Gastrocnemius medialis (tissue), 4 donors: ENCODE data around the gene INPP5F. TPM values are rescaled to one million over a fixed set of nuclear protein-coding genes. Genes with fewer than 3 reads are reported as not detected.

Source experiments
- ATAC-seq, 2 donors: fragments of 150-250 bp; one replicate each; pipeline ENCODE4 v1.9.1; 2016
- DNase-seq, 2 donors: peaks; one replicate each; pipeline ENCODE4 v3.0.0-alpha.2; 2019
- H3K27ac ChIP-seq, 4 donors: fragments of 200-600 bp; sonication (generic); 1 replicate in 1 of 4; 2 replicates in 3 of 4; pipeline ENCODE4 v1.5.1; 2016 to 2018; ENCODE audit warnings: mild to moderate bottlenecking in 2 of 4, moderate library complexity in 1 of 4
- H3K27me3 ChIP-seq, 3 donors: fragments of 200-600 bp; sonication (generic) in 2 of 3; 1 replicate in 1 of 3; 2 replicates in 2 of 3; pipeline versions ENCODE4 v1.5.1 to v1.6.0; 2016 to 2019; ENCODE audit warnings: mild to moderate bottlenecking in 1 of 3, moderate library complexity in 1 of 3
- H3K36me3 ChIP-seq, 2 donors: fragments of 200-600 bp; sonication (generic) in 1 of 2; one replicate each; pipeline ENCODE4 v1.5.1; 2017 to 2018
- H3K4me1 ChIP-seq, 2 donors: fragments of 200-600 bp; sonication (generic) in 1 of 2; one replicate each; pipeline ENCODE4 v1.5.1; 2016 to 2017; ENCODE audit warnings: mild to moderate bottlenecking in 2 of 2
- H3K4me3 ChIP-seq, 4 donors: fragments of 200-600 bp; sonication (generic) in 3 of 4; 1 replicate in 1 of 4; 2 replicates in 3 of 4; pipeline ENCODE4 v1.5.1; 2016 to 2019; ENCODE audit warnings: mild to moderate bottlenecking in 2 of 4
- H3K9me3 ChIP-seq, 3 donors: fragments of 200-600 bp; sonication (generic) in 2 of 3; 1 replicate in 1 of 3; 2 replicates in 2 of 3; pipeline ENCODE4 v1.5.1; 2016 to 2019
- CTCF ChIP-seq, 5 experiments: fragments of 450-650 bp in 3 of 5; fragments of 200-600 bp in 2 of 5; sonication (generic) in 2 of 5; IDR thresholded peaks in 4 of 5; conservative IDR thresholded peaks in 1 of 5; 1 replicate in 4 of 5; 2 replicates in 1 of 5; pipeline ENCODE4 v1.5.1; 2016 to 2019; ENCODE audit warnings: antibody characterized with exemption in 5 of 5, mild to moderate bottlenecking in 3 of 5, moderate library complexity in 3 of 5
- POLR2A ChIP-seq, 2 donors: fragments of 450-650 bp; IDR thresholded peaks; one replicate each; pipeline ENCODE4 v1.6.1; 2017; ENCODE audit warnings: antibody characterized with exemption in 2 of 2, mild to moderate bottlenecking in 2 of 2, moderate library complexity in 2 of 2
- in situ Hi-C, 4 donors: fragments of 200-750 bp; cut with MboI; loops; one replicate each; pipeline versions ENCODE4 v1.15.0 to v1.8.0; 2017; ENCODE audit warnings: low sequenced_read_pairs in 4 of 4
- intact Hi-C: fragments of 100-400 bp; cut with DNase I; formaldehyde crosslinking; loops from one replicate; pipeline ENCODE4 v1.15.1; 2023; ENCODE audit warnings: low total_unique reads
- total RNA-seq, 4 donors: library from RNA; depleted of rRNA; stranded (reverse); fragments of >200 nt; gene quantifications; one replicate each; pipeline versions ENCODE4 v1.1.0 to v1.2.3, GENCODE V29; 2016

The INPP5F gene
- total RNA-seq, 4 donors from 2014 or later = 8.7 to 11.6 (median 10.5) TPM

GRCh38 chr10:119679480-119679829 is 46.4 kb upstream of the INPP5F start:
- H3K4me3 ChIP-seq = no peak overlapping the region
- peak overlapping the region; percentile 87 to 99 (median 97) for H3K27ac ChIP-seq
- peaks cover 0 to 34% of the 10 kb centered on the region in 2 donors for H3K36me3 ChIP-seq
- TF ChIP-seq CTCF (IDR thresholded peaks at IDR 0.05 in 4 of 5, conservative IDR thresholded peaks at IDR 0.05 in 1 of 5) (no peak), POLR2A (IDR thresholded peaks at IDR 0.05) (no peak)
- H3K27me3 ChIP-seq = no peaks in the 10 kb centered on the region
- no peaks in the 10 kb centered on the region for H3K9me3 ChIP-seq
- no peak for DNase-seq
- H3K4me1 ChIP-seq = peaks cover 68 to 80% of the 10 kb centered on the region in 2 donors
- in situ Hi-C loops = loop anchor here in 1 of 4 donors (25.0 kb wide), 1 partner anchor 183 kb away; the partner anchor contains the start of gene MCMBP
- intact Hi-C loops = no loop called here
- ATAC-seq = no peak

- DNase-seq (peak in 1 of 2 donors; percentile 56), ATAC-seq (peak; percentile 4 to 5)
- Histone ChIP-seq H3K36me3 (peaks cover 0 to 29% of the 10 kb centered on the region in 2 donors), H3K4me3 (no peak overlapping the region), H3K4me1 (peaks cover 68 to 74% of the 10 kb centered on the region in 2 donors), H3K27ac (peak overlapping the region; percentile 87 to 99 (median 97)), H3K27me3 (no peaks in the 10 kb centered on the region), H3K9me3 (no peaks in the 10 kb centered on the region)
- intact Hi-C loops (loop anchor here (1.0 kb wide), 1 partner anchor 12 kb away; no protein-coding TSS in a partner anchor), in situ Hi-C loops (loop anchor here in 2 of 4 donors (10.0 to 25.0 kb wide), 2 partner anchors 75 to 182 kb away; partner anchors contain the start of gene MCMBP (in 1 of the 2))
- TF ChIP-seq CTCF (IDR thresholded peaks at IDR 0.05 in 4 of 5, conservative IDR thresholded peaks at IDR 0.05 in 1 of 5) = no peak
- TF ChIP-seq POLR2A (IDR thresholded peaks at IDR 0.05) = no peak
These were observed 45.8 kb upstream of the INPP5F start for GRCh38 chr10:119680050-119680449.

- DNase-seq (peak; percentile 56 to 88), ATAC-seq (peak; percentile 43 to 49)
- H3K36me3 ChIP-seq = peaks cover 0 to 25% of the 10 kb centered on the region in 2 donors
- TF ChIP-seq POLR2A (IDR thresholded peaks at IDR 0.05) (peak in 1 of 2 donors; percentile 54), CTCF (IDR thresholded peaks at IDR 0.05 in 4 of 5, conservative IDR thresholded peaks at IDR 0.05 in 1 of 5) (no peak)
- peaks cover 64 to 69% of the 10 kb centered on the region in 2 donors for H3K4me1 ChIP-seq
- peak overlapping the region; percentile 87 to 99 (median 97) for H3K27ac ChIP-seq
- no peaks in the 10 kb centered on the region for H3K27me3 ChIP-seq
- no peak overlapping the region for H3K4me3 ChIP-seq
- intact Hi-C loops = loop anchor here (1.0 kb wide), 2 partner anchors 12 to 25 kb away; no protein-coding TSS in a partner anchor
- in situ Hi-C loops = loop anchor here in 2 of 4 donors (10.0 to 25.0 kb wide), 2 partner anchors 76 to 182 kb away; partner anchors contain the start of gene MCMBP (in 1 of the 2)
- no peaks in the 10 kb centered on the region for H3K9me3 ChIP-seq
These were observed 45.2 kb upstream of the INPP5F start for GRCh38 chr10:119680650-119681081.

GRCh38 chr10:119686465-119687191 is 39.2 kb upstream of the INPP5F start:
- Histone ChIP-seq H3K9me3 (no peaks in the 10 kb centered on the region), H3K36me3 (no peaks in the 10 kb centered on the region), H3K27me3 (no peaks in the 10 kb centered on the region), H3K4me1 (peaks cover 11 to 12% of the 10 kb centered on the region in 2 donors), H3K4me3 (peak overlapping the region in 1 of 4 donors; percentile 22), H3K27ac (peak overlapping the region; percentile 38 to 48 (median 44))
- in situ Hi-C loops = loop anchor here in 3 of 4 donors (5.0 to 25.0 kb wide), 4 partner anchors 82 to 176 kb away; partner anchors contain the start of gene MCMBP (in 1 of the 3)
- peak; percentile 55 to 63 for DNase-seq
- intact Hi-C loops = loop anchor here (1.0 to 5.0 kb wide), 4 partner anchors 39 to 186 kb away; partner anchors contain the start of genes MCMBP and TIAL1
- no peak for TF ChIP-seq POLR2A (IDR thresholded peaks at IDR 0.05)
- peak; percentile 90 to 96 (median 93) for TF ChIP-seq CTCF (IDR thresholded peaks at IDR 0.05 in 4 of 5, conservative IDR thresholded peaks at IDR 0.05 in 1 of 5)
- peak; percentile 59 to 75 for ATAC-seq
